Stimulated activated CD4-positive, alpha-beta T cell treated with anti-CD3 and anti-CD28 coated beads, Interleukin-1b, Interleukin-23, amount 100 ng/mL, for 1 hour (primary cell): ENCODE measurements around the gene COL5A1.
"Not testable (repeated sequence)": the region's sequence is repeated elsewhere in the genome, so short reads cannot be mapped to it uniquely, and the experiment has no call there.

ENCODE experiments used
- DNase-seq, 2 donors: peaks; one replicate each; pipeline ENCODE4 v3.0.0-alpha.2; 2020; ENCODE audit warnings: low read depth in 2 of 2

COL5A1 gene

GRCh38 chr9:134676886-134677285, 35.3 kb downstream of the COL5A1 start:
- no peak for DNase-seq

GRCh38 chr9:134677743-134678142, 36.1 kb downstream of the COL5A1 start:
- no peak for DNase-seq

- no peak for DNase-seq
Observed at GRCh38 chr9:134678206-134678605, 36.6 kb downstream of the COL5A1 start.

- DNase-seq, result no peak
Observed at GRCh38 chr9:134678666-134679443, 37.3 kb downstream of the COL5A1 start.

- no peak for DNase-seq
Observed at GRCh38 chr9:134679616-134680392, 38.2 kb downstream of the COL5A1 start.

- DNase-seq, result no peak
Observed at GRCh38 chr9:134680393-134681060, 38.9 kb downstream of the COL5A1 start.

- no peak for DNase-seq
Observed at GRCh38 chr9:134681061-134681661, 39.6 kb downstream of the COL5A1 start.

GRCh38 chr9:134682026-134682425, 40.4 kb downstream of the COL5A1 start:
- no peak for DNase-seq

- no peak for DNase-seq
Observed at GRCh38 chr9:134682651-134683364, 41.2 kb downstream of the COL5A1 start.

- DNase-seq, result no peak
Observed at GRCh38 chr9:134683714-134684374, 42.2 kb downstream of the COL5A1 start.

GRCh38 chr9:134684375-134684723, 42.7 kb downstream of the COL5A1 start:
- no peak for DNase-seq

GRCh38 chr9:134684941-134685340, 43.3 kb downstream of the COL5A1 start:
- not testable (repeated sequence) for DNase-seq

- DNase-seq, result no peak
Observed at GRCh38 chr9:134685784-134686183, 44.2 kb downstream of the COL5A1 start.

- no peak for DNase-seq
Observed at GRCh38 chr9:134686896-134687295, 45.3 kb downstream of the COL5A1 start.

GRCh38 chr9:134687556-134687955, 46.0 kb downstream of the COL5A1 start:
- no peak for DNase-seq

GRCh38 chr9:134688231-134688630, 46.6 kb downstream of the COL5A1 start:
- no peak for DNase-seq

GRCh38 chr9:134688661-134689320, 47.2 kb downstream of the COL5A1 start:
- DNase-seq, result no peak

- DNase-seq, result no peak
Observed at GRCh38 chr9:134689321-134690181, 47.9 kb downstream of the COL5A1 start.

GRCh38 chr9:134690301-134690751, 48.7 kb downstream of the COL5A1 start:
- no peak for DNase-seq
